ENCODE results near the gene COL24A1.

The COL24A1 gene

GRCh38 chr1:86155807-86156565 lies 586 bp downstream of the COL24A1 start:
- peak overlapping the region; percentile 37 for H3K23ac ChIP-seq (ENCODE audit: low read length)
- peak overlapping the region; percentile 54 for H3K9ac ChIP-seq (ENCODE audit: low read length)
- peak overlapping the region; percentile 69 for H3K56ac ChIP-seq (ENCODE audit: low read length)
- peak overlapping the region; percentile 83 for H3K4me2 ChIP-seq (ENCODE audit: low read length)
- no peak overlapping the region for H2BK15ac ChIP-seq (replicated peaks; ENCODE audit: low read depth)
- H4K8ac ChIP-seq (ENCODE audit: low read depth, low read length) = no peak overlapping the region
- DNase-seq = peak; percentile 45
- H2BK5ac ChIP-seq (ENCODE audit: low read length) = no peak overlapping the region
- H3K79me1 ChIP-seq (ENCODE audit: low read length) = no peaks in the 10 kb centered on the region
- no peak overlapping the region for H3K4ac ChIP-seq (ENCODE audit: low read depth, low read length)
- H3K36me3 ChIP-seq (ENCODE audit: control insufficient read depth, insufficient read depth, low read length) = no peaks in the 10 kb centered on the region
- no peak overlapping the region for H2BK120ac ChIP-seq (ENCODE audit: low read depth, low read length)
- peak overlapping the region; percentile 21 for H3K4me3 ChIP-seq (ENCODE audit: low read length)
- H3K79me2 ChIP-seq (ENCODE audit: control insufficient read depth, insufficient read depth, low read length) = no peaks in the 10 kb centered on the region
- WGBS (ENCODE audit: extremely low coverage, insufficient coverage, low lambda C conversion rate) = no CpG with 5 or more reads among the region's 40 CpGs
- peaks cover 2% of the 10 kb centered on the region for H3K4me1 ChIP-seq (ENCODE audit: control insufficient read depth, low read depth, low read length)
- H3K27me3 ChIP-seq (ENCODE audit: insufficient read depth, low read length, poor library complexity) = peaks cover 9% of the 10 kb centered on the region
- H4K5ac ChIP-seq (ENCODE audit: low read length) = no peak overlapping the region
- H2AK5ac ChIP-seq (ENCODE audit: low read length) = no peak overlapping the region
- H3K27ac ChIP-seq (ENCODE audit: low read depth, low read length) = no peak overlapping the region
- H3K18ac ChIP-seq (ENCODE audit: low read length) = no peak overlapping the region

- no peak overlapping the region for H3K4ac ChIP-seq (ENCODE audit: low read depth, low read length)
- H3K36me3 ChIP-seq (ENCODE audit: control insufficient read depth, insufficient read depth, low read length) = no peaks in the 10 kb centered on the region
- no peak overlapping the region for H3K9ac ChIP-seq (ENCODE audit: low read length)
- H4K5ac ChIP-seq (ENCODE audit: low read length) = no peak overlapping the region
- H3K27me3 ChIP-seq (ENCODE audit: insufficient read depth, low read length, poor library complexity) = peaks cover 9% of the 10 kb centered on the region
- no peak overlapping the region for H2BK15ac ChIP-seq (replicated peaks; ENCODE audit: low read depth)
- no peaks in the 10 kb centered on the region for H3K79me1 ChIP-seq (ENCODE audit: low read length)
- no peak overlapping the region for H3K23ac ChIP-seq (ENCODE audit: low read length)
- H3K56ac ChIP-seq (ENCODE audit: low read length) = peak overlapping the region; percentile 12
- no peaks in the 10 kb centered on the region for H3K79me2 ChIP-seq (ENCODE audit: control insufficient read depth, insufficient read depth, low read length)
- no peak overlapping the region for H4K8ac ChIP-seq (ENCODE audit: low read depth, low read length)
- H3K27ac ChIP-seq (ENCODE audit: low read depth, low read length) = no peak overlapping the region
- WGBS (ENCODE audit: extremely low coverage, insufficient coverage, low lambda C conversion rate) = no CpG with 5 or more reads among the region's 43 CpGs
- no peak overlapping the region for H2BK120ac ChIP-seq (ENCODE audit: low read depth, low read length)
- H2BK5ac ChIP-seq (ENCODE audit: low read length) = no peak overlapping the region
- H2AK5ac ChIP-seq (ENCODE audit: low read length) = no peak overlapping the region
- no peak overlapping the region for H3K18ac ChIP-seq (ENCODE audit: low read length)
- peaks cover 2% of the 10 kb centered on the region for H3K4me1 ChIP-seq (ENCODE audit: control insufficient read depth, low read depth, low read length)
- DNase-seq = peak; percentile 71
- no peak overlapping the region for H3K4me3 ChIP-seq (ENCODE audit: low read length)
- H3K4me2 ChIP-seq (ENCODE audit: low read length) = peak overlapping the region; percentile 83
Observed at GRCh38 chr1:86155051-86155806, 1.3 kb downstream of the COL24A1 start.

- no peak overlapping the region for H3K23ac ChIP-seq (ENCODE audit: low read length)
- no peak overlapping the region for H4K5ac ChIP-seq (ENCODE audit: low read length)
- peaks cover 2% of the 10 kb centered on the region for H3K4me1 ChIP-seq (ENCODE audit: control insufficient read depth, low read depth, low read length)
- H3K4me3 ChIP-seq (ENCODE audit: low read length) = no peak overlapping the region
- H3K18ac ChIP-seq (ENCODE audit: low read length) = no peak overlapping the region
- H2AK5ac ChIP-seq (ENCODE audit: low read length) = no peak overlapping the region
- WGBS (ENCODE audit: extremely low coverage, insufficient coverage, low lambda C conversion rate) = no CpG with 5 or more reads among the region's 20 CpGs
- no peak overlapping the region for H3K27ac ChIP-seq (ENCODE audit: low read depth, low read length)
- H3K4ac ChIP-seq (ENCODE audit: low read depth, low read length) = no peak overlapping the region
- H3K9ac ChIP-seq (ENCODE audit: low read length) = no peak overlapping the region
- no peaks in the 10 kb centered on the region for H3K36me3 ChIP-seq (ENCODE audit: control insufficient read depth, insufficient read depth, low read length)
- H3K79me1 ChIP-seq (ENCODE audit: low read length) = no peaks in the 10 kb centered on the region
- no peak overlapping the region for H2BK5ac ChIP-seq (ENCODE audit: low read length)
- no peaks in the 10 kb centered on the region for H3K79me2 ChIP-seq (ENCODE audit: control insufficient read depth, insufficient read depth, low read length)
- peaks cover 9% of the 10 kb centered on the region for H3K27me3 ChIP-seq (ENCODE audit: insufficient read depth, low read length, poor library complexity)
- DNase-seq = peak; percentile 53
- no peak overlapping the region for H2BK15ac ChIP-seq (replicated peaks; ENCODE audit: low read depth)
- H3K4me2 ChIP-seq (ENCODE audit: low read length) = peak overlapping the region; percentile 83
- H4K8ac ChIP-seq (ENCODE audit: low read depth, low read length) = no peak overlapping the region
- H2BK120ac ChIP-seq (ENCODE audit: low read depth, low read length) = no peak overlapping the region
- H3K56ac ChIP-seq (ENCODE audit: low read length) = no peak overlapping the region
Observed at GRCh38 chr1:86154571-86155050, 2.0 kb downstream of the COL24A1 start.

- Histone ChIP-seq H3K23ac (ENCODE audit: low read length) (no peak overlapping the region), H3K79me1 (ENCODE audit: low read length) (no peaks in the 10 kb centered on the region), H2BK120ac (ENCODE audit: low read depth, low read length) (no peak overlapping the region), H3K27me3 (ENCODE audit: insufficient read depth, low read length, poor library complexity) (peaks cover 9% of the 10 kb centered on the region), H3K56ac (ENCODE audit: low read length) (no peak overlapping the region), H2BK15ac (replicated peaks; ENCODE audit: low read depth) (no peak overlapping the region), H4K5ac (ENCODE audit: low read length) (no peak overlapping the region), H3K18ac (ENCODE audit: low read length) (no peak overlapping the region), H3K36me3 (ENCODE audit: control insufficient read depth, insufficient read depth, low read length) (no peaks in the 10 kb centered on the region), H4K8ac (ENCODE audit: low read depth, low read length) (no peak overlapping the region), H3K4ac (ENCODE audit: low read depth, low read length) (no peak overlapping the region), H2AK5ac (ENCODE audit: low read length) (no peak overlapping the region), H3K9ac (ENCODE audit: low read length) (no peak overlapping the region), H3K27ac (ENCODE audit: low read depth, low read length) (no peak overlapping the region), H3K4me1 (ENCODE audit: control insufficient read depth, low read depth, low read length) (peaks cover 2% of the 10 kb centered on the region), H3K79me2 (ENCODE audit: control insufficient read depth, insufficient read depth, low read length) (no peaks in the 10 kb centered on the region), H2BK5ac (ENCODE audit: low read length) (no peak overlapping the region), H3K4me3 (ENCODE audit: low read length) (no peak overlapping the region), H3K4me2 (ENCODE audit: low read length) (no peak overlapping the region)
- WGBS (ENCODE audit: extremely low coverage, insufficient coverage, low lambda C conversion rate) = no CpG with 5 or more reads among the region's 6 CpGs
- no peak for DNase-seq
Observed at GRCh38 chr1:86153836-86154235, 2.7 kb downstream of the COL24A1 start.

- Histone ChIP-seq H4K8ac (ENCODE audit: low read depth, low read length) (no peak overlapping the region), H3K9ac (ENCODE audit: low read length) (no peak overlapping the region), H4K5ac (ENCODE audit: low read length) (no peak overlapping the region), H3K79me1 (ENCODE audit: low read length) (no peaks in the 10 kb centered on the region), H3K79me2 (ENCODE audit: control insufficient read depth, insufficient read depth, low read length) (no peaks in the 10 kb centered on the region), H3K4me3 (ENCODE audit: low read length) (no peak overlapping the region), H3K27me3 (ENCODE audit: insufficient read depth, low read length, poor library complexity) (peaks cover 9% of the 10 kb centered on the region), H3K18ac (ENCODE audit: low read length) (no peak overlapping the region), H3K23ac (ENCODE audit: low read length) (no peak overlapping the region), H3K4ac (ENCODE audit: low read depth, low read length) (no peak overlapping the region), H3K56ac (ENCODE audit: low read length) (no peak overlapping the region), H2BK15ac (replicated peaks; ENCODE audit: low read depth) (no peak overlapping the region), H3K4me2 (ENCODE audit: low read length) (no peak overlapping the region), H2BK5ac (ENCODE audit: low read length) (no peak overlapping the region), H2BK120ac (ENCODE audit: low read depth, low read length) (no peak overlapping the region), H3K36me3 (ENCODE audit: control insufficient read depth, insufficient read depth, low read length) (no peaks in the 10 kb centered on the region), H3K27ac (ENCODE audit: low read depth, low read length) (no peak overlapping the region), H2AK5ac (ENCODE audit: low read length) (no peak overlapping the region), H3K4me1 (ENCODE audit: control insufficient read depth, low read depth, low read length) (peaks cover 2% of the 10 kb centered on the region)
- no peak for DNase-seq
- WGBS (ENCODE audit: extremely low coverage, insufficient coverage, low lambda C conversion rate) = no CpG with 5 or more reads among the region's 1 CpG
Observed at GRCh38 chr1:86152887-86153286, 3.7 kb downstream of the COL24A1 start.

Measured in mesendoderm (in vitro differentiated cells).